ENCODE results near the gene FCER2.

FCER2 gene

GRCh38 chr19:7710616-7711015 is 8.7 kb upstream of the FCER2 start:
- H3K27ac ChIP-seq = no peak overlapping the region
- TF ChIP-seq CTCF (conservative IDR thresholded peaks at IDR 0.05; ENCODE audit: low read depth) = no peak
- ChIA-PET POLR2A (ENCODE audit: low non-redundant PET) (no interaction called here), CTCF (no interaction called here)
- DNase-seq (ENCODE audit: low spot score) = no peak

- POLR2A ChIA-PET (ENCODE audit: low non-redundant PET) = no interaction called here
- no peak overlapping the region for H3K27ac ChIP-seq
- no peak for DNase-seq (ENCODE audit: low spot score)
- TF ChIP-seq CTCF (conservative IDR thresholded peaks at IDR 0.05; ENCODE audit: low read depth) = no peak
- CTCF ChIA-PET = no interaction called here
Observed at GRCh38 chr19:7709932-7710460, 8.1 kb upstream of the FCER2 start.

- no peak overlapping the region for H3K27ac ChIP-seq
- no peak for TF ChIP-seq CTCF (conservative IDR thresholded peaks at IDR 0.05; ENCODE audit: low read depth)
- ChIA-PET POLR2A (ENCODE audit: low non-redundant PET) (no interaction called here), CTCF (interaction anchor here (1.0 kb wide), 1 partner anchor 26 kb away, joined by 3 read pairs; the partner anchor contains the start of gene TRAPPC5)
- DNase-seq (ENCODE audit: low spot score) = no peak
Observed at GRCh38 chr19:7706955-7707456, 5.1 kb upstream of the FCER2 start.

- H3K27ac ChIP-seq = no peak overlapping the region
- TF ChIP-seq CTCF (conservative IDR thresholded peaks at IDR 0.05; ENCODE audit: low read depth) = no peak
- DNase-seq (ENCODE audit: low spot score) = no peak
- ChIA-PET CTCF (interaction anchor here (1.0 kb wide), 1 partner anchor 25 kb away, joined by 3 read pairs; the partner anchor contains the start of gene TRAPPC5), POLR2A (ENCODE audit: low non-redundant PET) (no interaction called here)
Observed at GRCh38 chr19:7706188-7706954, 4.4 kb upstream of the FCER2 start.

GRCh38 chr19:7705387-7706187 is 3.7 kb upstream of the FCER2 start:
- POLR2A ChIA-PET (ENCODE audit: low non-redundant PET) = no interaction called here
- no peak overlapping the region for H3K27ac ChIP-seq
- no peak for TF ChIP-seq CTCF (conservative IDR thresholded peaks at IDR 0.05; ENCODE audit: low read depth)
- no peak for DNase-seq (ENCODE audit: low spot score)
- CTCF ChIA-PET = no interaction called here

GRCh38 chr19:7704280-7705060 is 2.5 kb upstream of the FCER2 start:
- H3K27ac ChIP-seq = no peak overlapping the region
- no peak for DNase-seq (ENCODE audit: low spot score)
- TF ChIP-seq CTCF (conservative IDR thresholded peaks at IDR 0.05; ENCODE audit: low read depth) = no peak
- ChIA-PET CTCF (no interaction called here), POLR2A (ENCODE audit: low non-redundant PET) (no interaction called here)

Data from RWPE1 (cell line).